Thyroid gland (tissue), 4 donors: ENCODE results near the gene C2CD2L.

Experiments
- POLR2A ChIP-seq, 2 donors: fragments of 450-650 bp; IDR thresholded peaks; one replicate each; pipeline ENCODE4 v1.6.1; 2017; ENCODE audit warnings: antibody characterized with exemption in 2 of 2, mild to moderate bottlenecking in 2 of 2, moderate library complexity in 1 of 2
- TF ChIP-seq, protein P1 (sequence below), 6 experiments: fragments of 200-600 bp in 3 of 6; fragments of 450-650 bp in 3 of 6; sonication (generic) in 3 of 6; IDR thresholded peaks; one replicate each; pipeline ENCODE4 v1.5.1; 2016 to 2019; ENCODE audit warnings: antibody characterized with exemption in 6 of 6, mild to moderate bottlenecking in 2 of 6, inconsistent platforms in 1 of 6, moderate library complexity in 1 of 6

DNA sequence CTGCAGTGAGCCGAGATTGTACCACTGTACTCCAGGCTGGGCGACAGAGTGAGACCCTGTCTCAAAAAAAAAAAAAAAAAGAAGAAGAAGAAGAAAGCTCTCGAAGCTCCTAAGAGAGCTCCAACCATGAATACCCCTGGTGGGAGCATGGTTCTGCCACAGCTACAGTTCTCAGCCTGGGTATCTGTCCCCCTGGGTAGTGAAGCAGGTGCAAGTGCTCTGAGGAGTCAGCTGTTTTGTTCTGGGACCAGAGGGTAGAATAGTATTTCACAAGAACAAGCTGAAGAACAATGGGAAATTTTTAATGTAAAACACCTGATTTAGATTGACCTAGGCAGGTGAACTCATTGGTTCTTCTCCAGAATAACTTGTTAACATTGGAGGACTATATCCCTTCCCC, 45.9 kb upstream of the C2CD2L start:
- TF ChIP-seq, protein P1, sequence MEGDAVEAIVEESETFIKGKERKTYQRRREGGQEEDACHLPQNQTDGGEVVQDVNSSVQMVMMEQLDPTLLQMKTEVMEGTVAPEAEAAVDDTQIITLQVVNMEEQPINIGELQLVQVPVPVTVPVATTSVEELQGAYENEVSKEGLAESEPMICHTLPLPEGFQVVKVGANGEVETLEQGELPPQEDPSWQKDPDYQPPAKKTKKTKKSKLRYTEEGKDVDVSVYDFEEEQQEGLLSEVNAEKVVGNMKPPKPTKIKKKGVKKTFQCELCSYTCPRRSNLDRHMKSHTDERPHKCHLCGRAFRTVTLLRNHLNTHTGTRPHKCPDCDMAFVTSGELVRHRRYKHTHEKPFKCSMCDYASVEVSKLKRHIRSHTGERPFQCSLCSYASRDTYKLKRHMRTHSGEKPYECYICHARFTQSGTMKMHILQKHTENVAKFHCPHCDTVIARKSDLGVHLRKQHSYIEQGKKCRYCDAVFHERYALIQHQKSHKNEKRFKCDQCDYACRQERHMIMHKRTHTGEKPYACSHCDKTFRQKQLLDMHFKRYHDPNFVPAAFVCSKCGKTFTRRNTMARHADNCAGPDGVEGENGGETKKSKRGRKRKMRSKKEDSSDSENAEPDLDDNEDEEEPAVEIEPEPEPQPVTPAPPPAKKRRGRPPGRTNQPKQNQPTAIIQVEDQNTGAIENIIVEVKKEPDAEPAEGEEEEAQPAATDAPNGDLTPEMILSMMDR (IDR thresholded peaks at IDR 0.05): no peak
- TF ChIP-seq POLR2A (IDR thresholded peaks at IDR 0.05): no peak
